Vagina (tissue), 2 donors: ENCODE measurements around the gene DDR2. TPM values are rescaled to one million over a fixed set of nuclear protein-coding genes. Genes with fewer than 3 reads are reported as not detected.
A peak's percentile ranks its signal among the peaks of the same experiment; 100 is the strongest.

Experiments used
- DNase-seq, 2 donors: peaks; one replicate each; pipeline ENCODE4 v3.0.0-alpha.2; 2017; ENCODE audit errors: extremely low spot score in 2 of 2
- H3K27ac ChIP-seq: fragments of 200-600 bp; sonication (generic); one replicate; pipeline ENCODE4 v1.5.1; 2019
- H3K27me3 ChIP-seq: fragments of 200-600 bp; sonication (generic); one replicate; pipeline ENCODE4 v1.5.1; 2019
- H3K36me3 ChIP-seq, 2 donors: fragments of 200-600 bp; sonication (generic); one replicate each; pipeline ENCODE4 v1.5.1; 2017 to 2019
- H3K4me1 ChIP-seq: fragments of 200-600 bp; sonication (generic); one replicate; pipeline ENCODE4 v1.5.1; 2019
- H3K4me3 ChIP-seq, 2 donors: fragments of 200-600 bp; sonication (generic); 1 replicate in 1 of 2; 2 replicates in 1 of 2; pipeline ENCODE4 v1.5.1; 2016 to 2019
- H3K9me3 ChIP-seq: fragments of 200-600 bp; sonication (generic); one replicate; pipeline ENCODE4 v1.5.1; 2019
- POLR2A ChIP-seq, 2 donors: fragments of 450-650 bp; IDR thresholded peaks; one replicate each; pipeline ENCODE4 v1.6.1; 2017; ENCODE audit warnings: antibody characterized with exemption in 2 of 2, mild to moderate bottlenecking in 2 of 2, moderate library complexity in 2 of 2
- POLR2AphosphoS5 ChIP-seq, 2 donors: sonication (generic); formaldehyde crosslinking; IDR thresholded peaks; one replicate each; pipeline ENCODE4 v1.9.0; 2017; ENCODE audit warnings: antibody characterized with exemption in 2 of 2, mild to moderate bottlenecking in 2 of 2, low read depth in 1 of 2; ENCODE audit not compliant: insufficient read depth in 1 of 2
- intact Hi-C: fragments of 100-400 bp; cut with DNase I; formaldehyde crosslinking; loops from one replicate; pipeline ENCODE4 v1.15.1; 2023
- total RNA-seq: library from RNA; depleted of rRNA; stranded (reverse); fragments of >200 nt; gene quantifications from one replicate; pipeline ENCODE4 v1.2.3, GENCODE V29; 2016
- TF ChIP-seq, protein P1 (sequence below), 3 experiments: fragments of 450-650 bp in 2 of 3; fragments of 200-600 bp in 1 of 3; sonication (generic) in 1 of 3; IDR thresholded peaks; one replicate each; pipeline ENCODE4 v1.5.1; 2017 to 2019; ENCODE audit warnings: antibody characterized with exemption in 3 of 3, mild to moderate bottlenecking in 2 of 3, moderate library complexity in 2 of 3

The DDR2 gene
- total RNA-seq, 1 donor from 2014 or later, result 153 TPM

DNA sequence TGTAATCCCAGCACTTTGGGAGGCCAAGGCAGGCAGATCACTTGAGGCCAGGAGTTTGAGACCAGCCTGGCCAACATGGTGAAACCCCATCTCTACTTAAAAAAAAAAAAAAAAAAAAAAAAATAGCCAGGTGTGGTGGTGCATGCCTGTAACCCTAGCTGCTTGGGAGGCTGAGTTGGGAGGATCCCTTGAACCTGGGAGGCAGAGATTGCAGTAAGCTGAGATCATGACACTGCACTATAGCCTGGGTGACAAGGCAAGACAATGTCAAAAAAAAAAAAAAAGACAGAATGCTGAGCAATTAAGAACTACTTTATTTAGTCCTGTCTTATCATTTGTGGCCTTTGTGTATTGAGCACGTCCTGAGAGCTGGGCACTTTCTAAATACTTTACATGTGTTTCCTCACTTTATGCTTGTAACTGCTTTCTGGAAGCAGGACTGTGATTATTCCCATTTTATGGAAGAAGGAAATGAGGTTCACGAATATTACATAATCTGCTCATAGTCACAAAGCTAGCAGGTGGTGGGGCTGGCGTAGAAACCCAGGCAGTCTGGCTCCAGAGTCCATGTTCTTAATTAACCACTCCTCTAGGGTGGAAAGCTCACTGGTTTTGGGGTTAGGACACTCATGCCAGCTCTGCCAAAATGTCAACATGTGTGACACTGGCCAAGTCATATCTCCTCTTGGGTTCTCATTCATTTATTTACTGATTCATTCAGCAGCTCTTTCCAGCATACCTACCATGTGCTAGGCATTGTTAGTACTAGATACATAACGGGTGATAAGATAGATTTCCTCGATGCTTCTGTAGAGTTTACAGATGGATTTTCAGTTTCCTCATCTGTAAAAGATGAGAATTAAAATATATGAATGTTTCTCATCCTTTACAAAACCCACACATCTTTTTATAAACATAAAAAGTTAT is 57.7 kb downstream of the DDR2 start:
- Histone ChIP-seq H3K4me3 (no peak overlapping the region), H3K27ac (peak overlapping the region; percentile 80), H3K27me3 (no peaks in the 10 kb centered on the region), H3K9me3 (no peaks in the 10 kb centered on the region), H3K36me3 (no peaks in the 10 kb centered on the region), H3K4me1 (peaks cover 56% of the 10 kb centered on the region)
- DNase-seq, result no peak
- intact Hi-C loops, result no loop called here
- TF ChIP-seq POLR2A (IDR thresholded peaks at IDR 0.05) (no peak), POLR2AphosphoS5 (IDR thresholded peaks at IDR 0.05; ENCODE audit: insufficient read depth in 1 of 2, low read depth in 1 of 2) (no peak)
- TF ChIP-seq, protein P1, sequence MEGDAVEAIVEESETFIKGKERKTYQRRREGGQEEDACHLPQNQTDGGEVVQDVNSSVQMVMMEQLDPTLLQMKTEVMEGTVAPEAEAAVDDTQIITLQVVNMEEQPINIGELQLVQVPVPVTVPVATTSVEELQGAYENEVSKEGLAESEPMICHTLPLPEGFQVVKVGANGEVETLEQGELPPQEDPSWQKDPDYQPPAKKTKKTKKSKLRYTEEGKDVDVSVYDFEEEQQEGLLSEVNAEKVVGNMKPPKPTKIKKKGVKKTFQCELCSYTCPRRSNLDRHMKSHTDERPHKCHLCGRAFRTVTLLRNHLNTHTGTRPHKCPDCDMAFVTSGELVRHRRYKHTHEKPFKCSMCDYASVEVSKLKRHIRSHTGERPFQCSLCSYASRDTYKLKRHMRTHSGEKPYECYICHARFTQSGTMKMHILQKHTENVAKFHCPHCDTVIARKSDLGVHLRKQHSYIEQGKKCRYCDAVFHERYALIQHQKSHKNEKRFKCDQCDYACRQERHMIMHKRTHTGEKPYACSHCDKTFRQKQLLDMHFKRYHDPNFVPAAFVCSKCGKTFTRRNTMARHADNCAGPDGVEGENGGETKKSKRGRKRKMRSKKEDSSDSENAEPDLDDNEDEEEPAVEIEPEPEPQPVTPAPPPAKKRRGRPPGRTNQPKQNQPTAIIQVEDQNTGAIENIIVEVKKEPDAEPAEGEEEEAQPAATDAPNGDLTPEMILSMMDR (IDR thresholded peaks at IDR 0.05), result no peak

DNA sequence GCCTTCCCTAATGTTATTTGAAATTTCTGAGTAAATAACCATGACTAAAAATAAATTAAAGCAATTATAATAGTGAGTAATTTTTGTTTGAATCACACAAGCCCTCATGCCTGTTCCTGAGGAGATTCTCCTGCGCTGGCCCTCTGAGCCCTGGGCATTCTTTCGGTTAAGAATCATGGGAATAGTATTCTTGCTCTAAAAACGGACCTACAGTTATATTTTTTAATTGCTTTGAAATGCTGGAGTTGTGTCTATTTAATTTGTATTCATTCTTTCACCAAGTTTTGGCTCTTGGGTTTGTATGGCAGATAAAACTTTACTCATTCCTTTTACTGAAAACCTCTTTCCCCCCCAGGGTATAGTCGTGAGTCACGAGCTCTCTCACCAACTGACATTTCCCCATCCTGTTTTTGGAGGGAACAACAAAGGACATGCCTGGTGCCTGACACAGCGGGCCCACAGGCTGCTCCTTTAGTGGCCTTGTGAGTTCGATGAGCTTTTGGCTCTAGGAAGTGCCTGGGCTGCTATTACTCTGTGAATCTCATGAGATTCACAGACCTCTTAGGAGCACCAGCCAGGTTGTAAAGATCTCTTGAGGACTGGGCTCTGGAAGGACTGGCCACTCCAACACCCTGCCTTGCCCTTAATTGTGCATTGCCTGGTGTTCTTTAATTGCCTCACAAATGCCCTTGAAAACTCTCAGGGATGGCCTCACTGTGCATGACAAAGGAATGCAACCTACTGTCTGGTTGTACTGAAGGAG is 58.6 kb downstream of the DDR2 start:
- no peak for DNase-seq
- intact Hi-C loops, result no loop called here
- H3K9me3 ChIP-seq, result no peaks in the 10 kb centered on the region
- no peak overlapping the region for H3K4me3 ChIP-seq
- peaks cover 64% of the 10 kb centered on the region for H3K4me1 ChIP-seq
- no peaks in the 10 kb centered on the region for H3K36me3 ChIP-seq
- H3K27me3 ChIP-seq, result no peaks in the 10 kb centered on the region
- TF ChIP-seq, protein P1 (IDR thresholded peaks at IDR 0.05), result no peak
- peak; percentile 46 to 98 for TF ChIP-seq POLR2AphosphoS5 (IDR thresholded peaks at IDR 0.05; ENCODE audit: insufficient read depth in 1 of 2, low read depth in 1 of 2)
- no peak for TF ChIP-seq POLR2A (IDR thresholded peaks at IDR 0.05)
- H3K27ac ChIP-seq, result peak overlapping the region; percentile 80

DNA sequence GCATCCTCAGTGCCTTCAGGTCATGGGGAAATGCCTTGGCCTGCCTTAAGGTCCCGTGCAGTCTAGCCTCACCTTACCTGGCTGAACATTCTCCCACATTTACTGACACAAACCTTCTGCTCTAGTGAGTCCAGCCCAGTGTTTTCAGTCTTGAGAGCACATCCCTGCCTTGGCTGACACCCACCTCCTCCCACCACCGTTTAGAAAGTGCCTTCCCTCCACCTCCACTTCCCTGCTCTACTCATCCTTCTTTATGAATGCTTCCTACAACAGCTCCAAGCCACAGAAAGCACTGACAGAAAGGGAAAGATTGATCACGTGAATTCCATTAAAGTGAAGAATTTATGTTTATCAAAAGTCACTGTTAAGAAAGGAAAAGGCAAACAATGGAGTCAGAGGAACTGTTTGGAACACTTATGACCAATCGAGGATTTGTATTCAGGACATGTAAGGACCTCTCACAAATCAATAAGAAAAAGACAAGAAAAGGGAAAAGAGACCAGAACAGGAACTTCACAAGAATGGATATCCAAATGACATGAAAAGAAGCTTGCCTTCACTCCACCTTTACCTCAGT is 59.8 kb downstream of the DDR2 start:
- no peak for TF ChIP-seq POLR2A (IDR thresholded peaks at IDR 0.05)
- TF ChIP-seq POLR2AphosphoS5 (IDR thresholded peaks at IDR 0.05; ENCODE audit: insufficient read depth in 1 of 2, low read depth in 1 of 2), result no peak
- TF ChIP-seq, protein P1 (IDR thresholded peaks at IDR 0.05), result no peak
- DNase-seq, result no peak
- intact Hi-C loops, result no loop called here
- Histone ChIP-seq H3K4me1 (peaks cover 72% of the 10 kb centered on the region), H3K27me3 (no peaks in the 10 kb centered on the region), H3K9me3 (no peaks in the 10 kb centered on the region), H3K27ac (peak overlapping the region; percentile 80), H3K36me3 (no peaks in the 10 kb centered on the region), H3K4me3 (no peak overlapping the region)

DNA sequence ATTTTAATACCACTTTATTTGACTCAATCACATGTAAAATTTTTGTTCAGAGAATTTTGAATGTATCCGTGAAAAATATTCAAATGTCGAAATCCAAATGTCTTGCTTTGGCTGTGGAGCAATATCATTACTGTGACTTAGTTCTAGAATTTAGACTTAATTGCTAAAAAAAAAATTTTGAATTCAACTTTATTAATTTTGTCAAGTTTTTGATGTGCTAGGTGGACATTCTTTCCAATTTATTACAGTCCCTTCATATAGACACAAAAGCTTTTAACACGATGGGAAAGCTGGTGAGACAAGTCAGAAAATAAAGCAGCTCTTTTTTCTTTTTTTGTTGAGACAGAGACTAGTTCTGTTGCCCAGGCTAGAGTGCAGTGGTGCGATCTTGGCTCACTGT is 62.6 kb downstream of the DDR2 start:
- TF ChIP-seq POLR2A (IDR thresholded peaks at IDR 0.05) (no peak), POLR2AphosphoS5 (IDR thresholded peaks at IDR 0.05; ENCODE audit: insufficient read depth in 1 of 2, low read depth in 1 of 2) (no peak)
- TF ChIP-seq, protein P1 (IDR thresholded peaks at IDR 0.05), result no peak
- intact Hi-C loops, result no loop called here
- H3K9me3 ChIP-seq, result no peaks in the 10 kb centered on the region
- H3K4me3 ChIP-seq, result no peak overlapping the region
- no peaks in the 10 kb centered on the region for H3K36me3 ChIP-seq
- peaks cover 65% of the 10 kb centered on the region for H3K4me1 ChIP-seq
- no peak for DNase-seq
- H3K27me3 ChIP-seq, result no peaks in the 10 kb centered on the region
- peak overlapping the region; percentile 68 for H3K27ac ChIP-seq
